Activated T-cell treated with anti-CD3 and anti-CD28 coated beads, Interleukin-2, amount 50 U/mL, for 48 hours (primary cell): ENCODE data around the gene ENPP5.
"Not testable (repeated sequence)": the region's sequence is repeated elsewhere in the genome, so short reads cannot be mapped to it uniquely, and the experiment has no call there.

ENCODE experiments used
- DNase-seq, 2 experiments: peaks; one replicate each; pipeline ENCODE4 v3.0.0-alpha.2; 2020

The ENPP5 gene

DNA sequence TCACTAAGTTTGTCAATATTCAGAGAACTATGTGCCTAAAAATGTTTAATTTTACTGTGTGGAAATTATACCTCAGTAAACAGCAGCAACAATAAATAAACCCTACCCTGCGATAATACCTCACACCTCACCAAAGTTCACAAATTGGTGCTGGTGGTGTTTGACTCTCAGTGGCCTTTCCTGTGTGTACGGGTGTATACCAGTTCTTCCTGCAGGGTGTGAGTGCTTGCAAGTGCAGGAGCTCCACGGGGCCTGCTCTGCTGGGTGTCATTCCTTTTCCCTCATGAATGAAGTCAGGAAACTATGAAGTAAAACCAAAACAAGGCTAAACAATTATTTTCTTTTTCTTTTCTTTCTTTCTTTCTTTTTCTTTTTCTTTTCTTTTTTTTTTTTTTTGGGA is 4.1 kb upstream of the ENPP5 start:
- no peak for DNase-seq

DNA sequence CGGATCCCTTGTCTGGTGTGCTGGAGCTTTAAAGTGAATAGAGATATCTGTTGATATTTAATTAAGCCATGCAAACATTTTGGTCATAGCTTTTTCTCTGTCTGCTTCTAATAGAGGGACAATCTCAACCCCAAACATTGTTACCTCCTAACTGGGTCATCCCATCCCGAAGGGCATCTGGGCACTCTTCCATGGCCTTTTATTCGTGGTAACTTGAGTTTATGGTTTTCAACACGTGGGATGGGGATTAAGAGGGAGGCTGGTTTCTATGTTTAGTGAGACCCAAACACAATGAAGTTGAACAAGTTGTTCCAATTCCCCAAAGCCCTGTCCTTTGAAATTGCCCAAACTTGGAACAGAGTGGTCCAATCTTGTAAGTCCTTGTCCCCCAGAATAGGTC is 1.4 kb upstream of the ENPP5 start:
- no peak for DNase-seq

DNA sequence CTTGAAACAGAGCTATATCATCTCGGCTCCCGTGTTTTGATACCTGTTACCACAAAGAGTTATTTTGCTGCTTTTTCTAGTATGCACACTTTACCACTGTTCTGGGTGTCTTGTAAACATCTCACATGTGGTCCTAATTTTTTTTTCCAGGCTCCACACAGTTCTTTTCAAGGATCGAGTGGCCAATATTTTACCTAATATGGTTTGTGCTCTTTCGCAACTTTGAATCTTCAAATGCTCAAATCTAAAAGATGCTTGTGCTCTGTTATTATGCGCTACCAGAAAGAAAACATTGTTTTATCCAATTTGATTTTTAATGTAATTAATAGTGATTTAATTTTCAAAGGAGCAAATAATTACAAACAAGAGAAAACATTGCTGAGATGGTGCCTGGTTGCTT is 10.7 kb downstream of the ENPP5 start:
- DNase-seq = no peak

DNA sequence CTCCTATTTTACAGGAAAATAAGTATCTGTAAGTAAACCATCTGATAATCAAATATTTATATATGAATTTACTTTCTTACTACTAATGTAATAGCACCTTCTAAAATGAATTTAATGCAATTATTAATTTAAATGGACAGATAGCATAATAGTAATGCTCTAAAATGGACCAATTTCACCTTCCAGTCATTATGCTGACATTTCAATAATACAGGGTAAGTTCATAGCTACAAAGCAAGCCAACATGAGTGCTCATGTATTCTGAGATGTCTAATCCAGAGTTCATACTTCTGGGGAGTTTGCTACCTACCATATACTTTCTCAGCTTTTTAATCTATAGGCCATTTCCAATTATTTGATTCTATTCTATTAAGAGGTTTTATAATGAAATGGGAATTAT is 11.6 kb downstream of the ENPP5 start:
- no peak for DNase-seq

DNA sequence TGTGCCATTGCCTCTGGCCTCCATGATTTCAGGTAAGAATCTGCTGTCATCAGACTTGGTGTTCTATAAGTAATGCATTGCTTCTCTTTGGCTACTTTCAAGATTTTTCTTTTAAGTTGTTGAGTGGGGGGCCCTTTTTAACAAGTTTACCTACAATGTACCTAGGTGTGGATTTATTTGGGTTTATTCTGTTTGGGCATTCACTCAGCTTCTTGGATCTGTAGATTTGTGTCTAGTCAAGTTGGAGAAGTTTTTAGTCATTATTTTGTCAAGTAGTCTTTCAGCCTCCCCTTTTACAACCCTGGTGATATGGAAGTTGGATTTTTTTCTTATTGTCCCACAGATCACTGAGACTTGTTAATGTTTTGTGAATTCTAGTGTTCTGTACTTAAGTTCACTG is 14.1 kb downstream of the ENPP5 start:
- no peak for DNase-seq

DNA sequence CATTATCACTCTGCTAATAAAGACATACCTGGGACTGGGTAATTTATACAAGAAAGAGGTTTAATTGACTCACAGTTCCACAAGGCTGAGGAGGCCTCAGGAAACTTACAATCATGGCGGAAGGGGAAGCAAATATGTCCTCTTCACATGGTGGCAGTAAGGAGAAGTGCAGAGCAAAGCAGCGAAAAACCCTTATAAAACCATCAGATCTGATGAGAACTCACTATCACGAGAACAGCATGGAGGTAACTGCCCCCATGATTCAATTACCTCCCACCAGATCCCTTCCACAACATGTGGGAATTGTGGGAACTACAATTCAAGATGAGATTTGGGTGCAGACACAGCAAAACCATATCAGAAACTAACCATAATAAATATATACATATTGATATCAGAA is 21.7 kb downstream of the ENPP5 start:
- DNase-seq = not testable (repeated sequence)

DNA sequence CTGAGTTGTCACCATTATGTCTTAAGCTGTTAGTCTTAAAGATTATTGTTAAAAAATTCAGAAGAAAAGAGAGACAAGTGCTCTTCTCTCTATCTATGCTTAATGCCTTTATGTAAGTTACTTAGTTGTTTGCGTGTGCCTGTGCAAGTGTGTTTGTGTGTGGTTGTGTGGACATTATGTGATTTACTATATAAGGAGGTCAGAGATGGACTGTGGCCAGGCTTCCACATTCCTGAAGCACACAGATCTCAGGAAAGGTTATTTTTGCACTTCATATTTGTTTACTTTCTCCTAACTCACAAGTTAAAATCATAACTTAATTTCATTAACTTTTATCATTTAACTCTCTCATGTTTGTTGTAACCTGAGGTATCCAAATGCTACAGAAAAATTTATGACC is 26.5 kb downstream of the ENPP5 start:
- DNase-seq = no peak

DNA sequence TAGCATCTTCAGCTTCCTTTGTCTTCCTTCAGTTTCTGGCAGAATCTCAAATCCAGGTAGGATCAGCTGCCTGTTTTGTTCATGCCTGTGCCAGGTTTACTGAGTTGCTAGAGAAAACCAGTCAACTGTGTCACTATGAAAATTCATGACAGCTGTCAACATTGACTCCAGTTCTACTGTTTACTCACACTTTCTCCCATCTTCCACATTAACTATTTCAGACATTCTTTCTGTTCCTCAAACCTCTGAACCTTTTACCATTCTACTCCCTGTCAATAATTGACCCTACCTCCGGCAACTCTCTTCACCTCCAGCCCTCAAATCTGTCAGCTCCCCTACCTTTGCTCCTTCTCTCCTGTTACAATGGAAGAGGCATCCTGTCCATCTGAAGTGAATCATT is 32.5 kb downstream of the ENPP5 start:
- DNase-seq = no peak

DNA sequence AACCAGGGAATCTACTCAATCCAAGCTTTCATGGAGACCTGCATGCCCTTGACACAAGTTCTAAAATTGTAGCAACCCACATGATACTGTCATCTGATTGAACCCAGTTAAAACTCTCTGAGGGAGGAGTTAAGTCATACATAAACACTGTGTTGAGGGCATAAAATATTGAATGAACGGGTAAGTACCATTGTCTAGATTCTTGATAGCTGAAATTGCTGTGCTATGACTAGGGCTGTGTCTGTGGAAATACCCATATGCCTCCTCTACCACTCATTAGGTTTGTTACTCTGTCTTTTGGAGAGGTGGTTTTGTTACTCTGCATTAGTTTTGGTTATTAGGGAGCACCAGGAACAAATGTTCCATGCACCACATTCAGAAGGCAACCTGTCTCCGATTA is 33.4 kb downstream of the ENPP5 start:
- no peak for DNase-seq

DNA sequence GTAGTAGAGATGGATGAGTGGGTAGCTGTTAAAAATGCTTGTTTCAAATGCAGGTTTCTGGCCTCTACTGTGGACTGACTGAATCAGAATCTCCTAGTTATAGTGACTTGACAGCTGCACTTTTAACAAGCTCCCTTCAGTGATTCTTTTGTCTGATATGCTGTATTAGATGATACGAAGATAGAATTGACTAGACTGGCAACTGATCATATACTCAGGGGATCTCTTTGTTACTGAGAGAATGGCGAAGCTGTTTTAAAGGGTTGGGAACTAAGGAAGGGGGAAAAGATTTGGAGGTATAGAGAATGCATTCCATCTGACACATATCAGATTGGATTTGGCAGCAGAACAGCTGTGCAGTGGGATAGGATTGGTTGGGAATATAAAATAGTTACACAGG is 33.9 kb downstream of the ENPP5 start:
- DNase-seq = no peak

DNA sequence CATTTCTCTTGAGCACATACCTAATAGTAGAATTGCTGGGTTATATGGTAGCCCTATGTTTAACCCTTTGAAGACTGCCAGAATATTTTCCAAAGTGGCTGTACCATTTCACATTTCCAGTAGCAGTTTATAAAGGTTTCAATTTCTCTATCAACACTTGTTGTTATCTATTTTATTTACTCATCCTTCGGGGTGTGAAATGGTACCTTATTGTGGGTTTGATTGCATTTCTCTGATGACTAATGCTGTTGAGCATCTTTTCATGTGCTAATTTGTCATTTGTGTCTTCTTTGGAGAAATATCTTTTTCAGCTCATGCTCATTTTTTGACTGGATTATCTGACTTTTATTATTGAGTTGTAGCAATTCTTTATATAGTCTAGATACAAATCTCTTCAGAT is 35.6 kb downstream of the ENPP5 start:
- DNase-seq = no peak

DNA sequence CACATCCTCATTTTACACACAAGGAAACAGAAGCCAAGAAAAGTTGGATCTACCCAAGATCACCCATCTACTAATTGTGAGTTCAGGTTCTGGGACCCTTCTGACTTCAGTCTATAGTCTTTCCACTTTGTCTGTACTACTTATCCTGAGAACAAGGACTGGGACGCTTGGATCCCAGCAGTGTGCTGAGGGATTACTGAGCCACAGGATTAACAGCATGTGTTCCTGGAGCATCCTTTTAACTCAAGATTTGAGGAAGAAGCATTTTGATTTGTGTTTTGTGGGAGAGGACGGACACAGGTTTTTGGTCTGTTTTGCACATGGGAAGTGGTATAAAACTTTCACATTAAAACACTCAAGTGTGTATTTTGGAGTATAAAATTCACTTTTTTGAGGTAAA is 36.6 kb downstream of the ENPP5 start:
- DNase-seq = no peak

DNA sequence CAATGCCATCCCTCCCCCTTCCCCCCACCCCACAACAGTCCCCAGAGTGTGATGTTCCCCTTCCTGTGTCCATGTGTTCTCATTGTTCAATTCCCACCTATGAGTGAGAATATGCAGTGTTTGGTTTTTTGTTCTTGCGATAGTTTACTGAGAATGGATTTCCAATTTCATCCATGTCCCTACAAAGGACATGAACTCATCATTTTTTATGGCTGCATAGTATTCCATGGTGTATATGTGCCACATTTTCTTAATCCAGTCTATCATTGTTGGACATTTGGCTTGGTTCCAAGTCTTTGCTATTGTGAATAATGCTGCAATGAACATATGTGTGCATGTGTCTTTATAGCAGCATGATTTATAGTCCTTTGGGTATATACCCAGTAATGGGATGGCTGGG is 39.5 kb downstream of the ENPP5 start:
- not testable (repeated sequence) for DNase-seq

DNA sequence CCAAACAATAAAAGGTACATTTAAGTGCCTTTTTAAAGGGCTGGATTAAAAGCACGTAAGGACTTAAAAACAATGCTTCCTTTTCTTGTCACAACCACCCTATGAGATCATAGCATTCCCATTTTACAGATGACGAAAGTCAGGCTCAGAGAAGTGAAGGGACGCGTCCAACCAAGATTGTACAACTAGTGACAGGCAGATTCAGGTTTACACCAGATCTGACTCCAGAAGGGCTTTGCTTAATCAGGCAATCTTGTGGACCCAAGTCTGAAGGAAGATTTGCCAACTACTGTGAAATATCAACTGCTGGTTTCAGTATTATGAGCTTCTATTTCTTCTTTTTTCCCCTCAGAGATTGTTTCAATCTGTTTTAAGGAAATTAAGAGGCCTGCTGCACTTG is 40.1 kb downstream of the ENPP5 start:
- no peak for DNase-seq

DNA sequence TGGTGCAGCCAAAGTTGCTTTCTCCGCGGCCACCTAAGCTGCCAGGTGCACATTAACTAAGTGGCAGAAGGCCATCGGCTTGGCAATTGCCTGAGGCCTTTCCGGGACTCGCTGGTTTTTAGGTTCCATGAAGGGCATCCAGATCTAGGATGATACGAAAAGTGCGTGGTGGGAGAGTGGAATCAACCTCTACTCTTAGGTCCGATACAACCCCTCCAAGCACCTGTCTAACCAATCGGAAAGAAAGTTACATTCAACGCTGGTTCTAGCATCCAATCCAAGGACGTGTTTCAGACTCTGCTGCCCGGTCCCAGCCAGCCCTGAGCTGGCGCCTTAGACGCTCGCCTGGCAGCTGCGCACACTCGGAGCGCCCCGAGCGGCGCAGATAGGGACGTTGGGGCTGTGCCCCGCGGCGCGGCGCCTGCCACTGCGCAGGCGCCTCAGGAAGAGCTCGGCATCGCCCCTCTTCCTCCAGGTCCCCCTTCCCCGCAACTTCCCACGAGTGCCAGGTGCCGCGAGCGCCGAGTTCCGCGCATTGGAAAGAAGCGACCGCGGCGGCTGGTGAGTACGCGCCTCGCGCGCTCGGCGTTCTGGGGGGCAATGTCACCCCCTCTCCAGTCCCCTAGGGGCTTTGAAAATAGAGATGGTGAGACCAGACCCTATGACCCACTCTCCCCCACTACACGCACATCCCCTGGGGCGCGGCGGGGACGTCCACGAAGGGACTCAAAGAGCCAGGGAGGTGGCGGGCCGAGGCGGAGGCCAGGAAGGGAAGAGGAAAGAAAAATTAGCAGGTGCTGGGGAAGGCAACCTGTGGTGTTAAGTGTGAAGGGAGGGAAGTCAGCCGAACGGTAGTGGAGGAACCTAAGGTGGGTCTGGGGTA is 40.9 kb downstream of the ENPP5 start, which contains the start of gene ENPP4:
ENPP4 (plus strand) TSS at position 361 of the 883 bp plus-strand sequence. CDS start 9,595 bp downstream, outside the sequence.
- DNase-seq = peak; percentile 88 to 92

DNA sequence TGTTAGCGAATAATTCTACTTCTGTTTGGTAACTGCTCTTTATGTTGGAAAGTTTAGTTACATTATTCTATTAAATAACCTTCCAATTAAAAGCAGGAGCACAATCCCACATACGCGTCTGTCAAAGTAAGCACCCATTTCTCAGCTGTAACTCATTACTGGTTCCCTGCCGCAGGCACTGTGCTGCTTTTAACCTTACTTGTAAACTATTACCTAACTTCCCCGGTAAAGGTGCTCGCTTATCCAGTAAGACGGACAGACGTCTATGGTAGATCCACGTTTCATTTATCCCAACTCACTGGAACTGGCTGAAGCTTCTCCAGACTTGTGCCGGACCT is 41.5 kb downstream of the ENPP5 start:
- DNase-seq = no peak

DNA sequence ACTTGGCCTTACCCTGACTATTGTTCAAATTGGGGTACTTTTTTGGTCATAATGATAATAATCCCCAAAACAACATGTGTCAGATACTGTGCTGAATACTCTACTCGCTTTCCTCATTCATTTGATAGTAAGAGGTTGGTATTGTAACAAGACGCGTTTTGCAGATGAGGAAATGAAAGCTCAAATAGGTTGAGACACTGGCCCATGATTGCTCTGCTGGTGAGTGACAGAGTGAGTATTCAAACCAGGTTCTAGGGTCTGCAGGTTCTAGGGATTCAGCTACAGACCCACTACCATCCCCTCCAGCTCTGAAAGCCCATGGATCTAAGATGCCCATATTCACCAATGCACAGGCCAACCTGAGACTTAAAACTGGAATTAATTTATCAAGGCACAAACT is 42.3 kb downstream of the ENPP5 start:
- no peak for DNase-seq

DNA sequence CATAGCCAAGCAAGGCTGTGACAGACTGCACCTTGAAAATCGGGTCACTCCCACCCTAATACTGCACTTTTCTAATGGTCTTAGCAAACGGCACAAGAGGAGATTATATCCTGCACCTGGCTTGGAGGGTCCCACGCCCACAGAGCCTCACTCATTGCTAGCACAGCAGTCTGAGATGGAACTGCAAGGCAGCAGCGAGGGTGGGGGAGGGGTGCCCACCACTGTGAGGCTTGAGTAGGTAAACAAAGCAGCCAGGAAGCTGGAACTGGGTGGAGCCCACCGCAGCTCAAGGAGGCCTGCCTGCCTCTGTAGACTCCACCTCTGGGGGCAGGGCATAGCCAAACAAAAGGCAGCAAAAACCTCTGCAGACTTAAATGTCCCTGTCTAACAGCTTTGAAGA is 51.1 kb downstream of the ENPP5 start:
- not testable (repeated sequence) for DNase-seq

DNA sequence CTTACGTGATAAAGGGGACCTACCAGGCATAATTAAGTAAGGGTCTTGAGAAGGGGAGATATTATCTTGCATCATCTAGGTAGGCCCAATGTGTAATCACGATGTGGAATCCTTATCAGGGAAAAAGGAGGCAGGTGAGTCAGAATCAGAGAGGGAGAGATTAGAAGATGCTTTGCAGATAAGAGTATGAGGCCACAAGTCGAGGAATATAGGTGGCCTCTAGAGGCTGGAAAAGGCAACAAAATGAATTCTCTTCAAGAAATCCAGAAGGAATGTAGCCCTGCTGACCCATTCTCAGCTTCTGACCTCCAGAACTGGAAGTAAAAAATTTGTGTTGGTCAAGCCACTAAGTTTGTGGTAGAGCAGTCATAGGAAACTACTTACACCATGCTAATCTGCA is 51.9 kb downstream of the ENPP5 start:
- DNase-seq = no peak

DNA sequence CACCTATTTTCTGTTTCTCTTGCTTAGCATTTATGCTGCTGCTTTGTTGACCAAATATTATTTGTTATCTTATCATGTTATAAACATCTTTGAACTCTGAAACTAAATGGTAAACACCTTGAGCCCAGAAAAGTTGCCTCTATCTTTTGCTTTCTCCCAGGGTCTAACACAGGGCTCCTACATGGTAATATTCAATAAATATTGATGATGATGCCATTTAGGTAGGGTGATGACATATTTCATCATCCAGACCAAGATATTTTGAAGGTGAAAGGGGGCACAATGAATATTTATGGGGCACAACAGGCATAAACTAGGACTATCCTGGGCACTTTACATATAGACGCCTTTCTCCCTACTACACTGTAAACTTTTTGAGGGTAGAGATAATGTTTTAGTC is 52.6 kb downstream of the ENPP5 start:
- DNase-seq = no peak

DNA sequence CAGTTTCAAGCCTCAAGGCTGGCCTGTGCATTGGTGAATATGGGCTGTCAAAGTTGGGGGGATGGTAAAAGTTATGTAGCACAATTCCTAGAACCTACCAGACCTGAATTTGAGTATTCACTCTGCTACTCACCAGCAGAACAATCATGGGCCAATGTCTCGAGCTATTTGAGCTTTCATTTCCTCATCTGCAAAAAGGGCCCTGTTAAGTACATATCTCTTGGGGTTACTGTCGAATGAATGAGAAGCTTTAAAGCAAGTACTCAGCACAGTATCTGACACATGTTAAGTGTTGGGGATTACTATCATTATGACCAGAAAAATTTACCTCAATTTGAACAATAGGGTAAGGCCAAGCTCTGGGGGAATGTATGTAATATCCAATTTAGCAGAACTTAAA is 54.5 kb downstream of the ENPP5 start:
- DNase-seq = no peak

DNA sequence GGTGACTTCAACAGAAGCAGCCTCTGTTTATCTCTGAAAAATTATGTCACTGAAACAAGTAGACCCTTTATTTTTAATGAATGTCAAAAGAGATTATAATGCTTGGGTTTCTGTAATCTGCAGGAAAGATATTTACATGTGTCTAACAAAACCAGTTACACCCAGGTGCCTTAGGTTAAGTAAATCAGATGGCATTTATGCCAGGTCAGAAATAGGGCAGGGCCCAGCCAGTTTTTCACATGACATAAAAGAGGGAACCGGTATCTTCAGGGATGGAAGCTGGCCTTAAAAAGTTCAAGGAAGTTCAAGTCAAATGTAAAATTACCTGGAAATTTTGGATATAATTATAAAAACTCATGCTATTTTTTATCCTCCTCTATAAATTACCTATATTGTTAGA is 55.1 kb downstream of the ENPP5 start:
- DNase-seq = no peak

DNA sequence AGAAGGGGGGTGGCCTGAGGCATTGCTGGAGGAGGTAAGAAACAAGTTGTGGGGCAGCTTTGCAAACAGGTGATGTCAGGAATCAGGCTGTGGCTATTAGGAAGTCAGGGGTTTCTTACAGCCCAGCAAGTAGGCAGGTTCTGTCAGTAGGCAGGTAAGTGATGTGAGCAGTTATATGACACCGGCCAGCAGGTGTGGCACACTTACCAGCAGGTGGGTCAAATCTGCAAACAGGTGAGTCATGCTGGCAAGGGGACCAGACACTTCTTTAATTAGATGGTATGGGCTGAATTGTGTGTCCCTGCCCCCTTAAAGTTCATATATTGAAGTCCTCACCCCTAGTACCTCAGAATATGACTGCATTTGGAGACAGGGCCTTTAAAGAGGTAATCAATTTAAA is 57.4 kb downstream of the ENPP5 start:
- no peak for DNase-seq
